ENCODE data around the gene KRT12. TPM values are rescaled to one million over a fixed set of nuclear protein-coding genes. Genes with fewer than 3 reads are reported as not detected.

The KRT12 gene
- polyA plus RNA-seq, 1 experiment: not detected

- CTCF ChIA-PET: interaction anchor here (2.9 kb wide), 1 partner anchor 725 kb away, joined by 14 read pairs; no protein-coding TSS in a partner anchor
- H3K4me3 ChIP-seq (ENCODE audit: low read depth, low read length): no peak overlapping the region
- no peak overlapping the region for H3K27ac ChIP-seq (ENCODE audit: low read depth, low read length)
- H3K9me3 ChIP-seq (ENCODE audit: control insufficient read depth, insufficient read depth, low read length): no peaks in the 10 kb centered on the region
- POLR2A ChIA-PET: no interaction called here
- no peaks in the 10 kb centered on the region for H3K27me3 ChIP-seq (ENCODE audit: control insufficient read depth, insufficient read depth, low read length)
- TF ChIP-seq, protein P1, sequence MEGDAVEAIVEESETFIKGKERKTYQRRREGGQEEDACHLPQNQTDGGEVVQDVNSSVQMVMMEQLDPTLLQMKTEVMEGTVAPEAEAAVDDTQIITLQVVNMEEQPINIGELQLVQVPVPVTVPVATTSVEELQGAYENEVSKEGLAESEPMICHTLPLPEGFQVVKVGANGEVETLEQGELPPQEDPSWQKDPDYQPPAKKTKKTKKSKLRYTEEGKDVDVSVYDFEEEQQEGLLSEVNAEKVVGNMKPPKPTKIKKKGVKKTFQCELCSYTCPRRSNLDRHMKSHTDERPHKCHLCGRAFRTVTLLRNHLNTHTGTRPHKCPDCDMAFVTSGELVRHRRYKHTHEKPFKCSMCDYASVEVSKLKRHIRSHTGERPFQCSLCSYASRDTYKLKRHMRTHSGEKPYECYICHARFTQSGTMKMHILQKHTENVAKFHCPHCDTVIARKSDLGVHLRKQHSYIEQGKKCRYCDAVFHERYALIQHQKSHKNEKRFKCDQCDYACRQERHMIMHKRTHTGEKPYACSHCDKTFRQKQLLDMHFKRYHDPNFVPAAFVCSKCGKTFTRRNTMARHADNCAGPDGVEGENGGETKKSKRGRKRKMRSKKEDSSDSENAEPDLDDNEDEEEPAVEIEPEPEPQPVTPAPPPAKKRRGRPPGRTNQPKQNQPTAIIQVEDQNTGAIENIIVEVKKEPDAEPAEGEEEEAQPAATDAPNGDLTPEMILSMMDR (IDR thresholded peaks at IDR 0.05; ENCODE audit: low read depth, low read length): no peak
- DNase-seq (ENCODE audit: low read depth, low spot score): no peak
Observed at GRCh38 chr17:40824015-40824832, 42.8 kb downstream of the KRT12 start.

DNA sequence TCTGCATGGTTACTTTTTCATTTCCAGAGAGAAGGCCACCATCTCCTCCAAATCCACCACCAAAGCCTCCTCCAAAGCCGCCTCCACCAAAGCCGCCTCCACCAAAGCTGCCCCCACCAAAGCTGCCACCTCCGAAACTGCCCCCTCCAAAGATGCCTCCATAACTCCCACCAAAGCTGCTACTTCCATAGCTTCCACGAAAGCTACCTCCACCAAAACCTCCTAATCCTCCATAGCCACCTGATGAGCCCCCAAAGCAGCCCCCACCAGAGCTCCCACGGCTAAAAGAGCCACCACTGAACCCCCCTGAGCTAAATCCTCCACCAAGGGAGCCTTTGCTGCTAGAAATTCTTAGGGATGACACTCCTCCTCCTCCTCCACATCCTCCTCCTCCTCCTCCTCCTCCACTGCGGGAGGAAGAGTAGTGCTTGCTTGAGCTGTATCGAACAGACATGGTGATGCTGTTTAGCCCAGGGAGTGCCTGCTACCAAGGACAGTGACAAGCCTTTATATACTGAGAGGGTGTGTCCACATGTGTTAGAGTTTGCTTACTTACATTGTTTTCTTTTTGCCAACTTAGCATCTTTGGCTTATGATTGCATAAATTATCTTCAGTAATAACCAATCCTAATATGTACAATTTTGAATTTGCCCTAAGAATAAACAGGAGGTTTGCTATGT, 44.8 kb downstream of the KRT12 start, which contains the start of gene KRT10:
Gene KRT10 (minus strand): TSS at position 483 of the 681 bp plus-strand sequence. CDS start 29 bp downstream, at position 454.
- H3K27me3 ChIP-seq (ENCODE audit: control insufficient read depth, insufficient read depth, low read length): no peaks in the 10 kb centered on the region
- no peaks in the 10 kb centered on the region for H3K9me3 ChIP-seq (ENCODE audit: control insufficient read depth, insufficient read depth, low read length)
- DNase-seq (ENCODE audit: low read depth, low spot score): no peak
- H3K4me3 ChIP-seq (ENCODE audit: low read depth, low read length): no peak within 1 kb of the TSS
- no peak within 1 kb of the TSS for H3K27ac ChIP-seq (ENCODE audit: low read depth, low read length)
- ChIA-PET POLR2A (no interaction called here), CTCF (interaction anchor here (1.1 to 1.9 kb wide), 3 partner anchors 727 to 841 kb away, joined by 3 to 9 read pairs (median 5); no protein-coding TSS in a partner anchor)
- TF ChIP-seq, protein P1 (IDR thresholded peaks at IDR 0.05; ENCODE audit: low read depth, low read length): no peak

- Histone ChIP-seq H3K4me3 (ENCODE audit: low read depth, low read length) (no peak overlapping the region), H3K27me3 (ENCODE audit: control insufficient read depth, insufficient read depth, low read length) (no peaks in the 10 kb centered on the region), H3K9me3 (ENCODE audit: control insufficient read depth, insufficient read depth, low read length) (no peaks in the 10 kb centered on the region), H3K27ac (ENCODE audit: low read depth, low read length) (no peak overlapping the region)
- POLR2A ChIA-PET: no interaction called here
- CTCF ChIA-PET: interaction anchor here (1.9 kb wide), 2 partner anchors 728 to 842 kb away, joined by 5 to 9 read pairs; no protein-coding TSS in a partner anchor
- no peak for DNase-seq (ENCODE audit: low read depth, low spot score)
- TF ChIP-seq, protein P1 (IDR thresholded peaks at IDR 0.05; ENCODE audit: low read depth, low read length): no peak
Observed at GRCh38 chr17:40821536-40821935, 45.5 kb downstream of the KRT12 start.

- ChIA-PET POLR2A (interaction anchor here (0.6 to 1.0 kb wide), 2 partner anchors 14 to 868 kb away, joined by 3 read pairs; no protein-coding TSS in a partner anchor), CTCF (interaction anchor here (1.0 to 2.4 kb wide), 6 partner anchors 17 to 847 kb away, joined by 3 to 18 read pairs (median 7); no protein-coding TSS in a partner anchor)
- no peak for DNase-seq (ENCODE audit: low read depth, low spot score)
- Histone ChIP-seq H3K9me3 (ENCODE audit: control insufficient read depth, insufficient read depth, low read length) (no peaks in the 10 kb centered on the region), H3K4me3 (ENCODE audit: low read depth, low read length) (no peak overlapping the region), H3K27ac (ENCODE audit: low read depth, low read length) (no peak overlapping the region), H3K27me3 (ENCODE audit: control insufficient read depth, insufficient read depth, low read length) (no peaks in the 10 kb centered on the region)
- TF ChIP-seq, protein P1 (IDR thresholded peaks at IDR 0.05; ENCODE audit: low read depth, low read length): no peak
Observed at GRCh38 chr17:40820228-40820838, 46.7 kb downstream of the KRT12 start.

Measured in AG04450 (cell line).